Measurements from ENCODE around the gene SELENOH.

The SELENOH gene

GRCh38 chr11:57751176-57751575 lies 9.9 kb downstream of the SELENOH start:
- DNase-seq = no peak

GRCh38 chr11:57751676-57752253 lies 10.5 kb downstream of the SELENOH start, which contains the start of gene BTBD18:
BTBD18 (minus strand) TSS chr11:57751819; CDS start chr11:57751188, 631 bp downstream.
- DNase-seq = no peak

- no peak for DNase-seq
Observed at GRCh38 chr11:57752954-57753353, 11.7 kb downstream of the SELENOH start.

GRCh38 chr11:57758174-57758573 lies 16.9 kb downstream of the SELENOH start:
- DNase-seq = no peak

- no peak for DNase-seq
Observed at GRCh38 chr11:57761301-57762234, 20.3 kb downstream of the SELENOH start, which contains the start of gene CTNND1. CTNND1 (plus strand) TSS chr11:57761802; CDS start chr11:57791479, 29,677 bp downstream.

GRCh38 chr11:57762235-57762861 lies 21.1 kb downstream of the SELENOH start:
- DNase-seq = no peak

GRCh38 chr11:57763568-57763967 lies 22.3 kb downstream of the SELENOH start:
- DNase-seq = no peak

GRCh38 chr11:57764021-57764420 lies 22.7 kb downstream of the SELENOH start:
- no peak for DNase-seq

GRCh38 chr11:57764566-57764965 lies 23.3 kb downstream of the SELENOH start:
- DNase-seq = no peak

- DNase-seq = no peak
Observed at GRCh38 chr11:57764972-57765371, 23.7 kb downstream of the SELENOH start.

GRCh38 chr11:57770793-57771192 lies 29.5 kb downstream of the SELENOH start:
- no peak for DNase-seq

- no peak for DNase-seq
Observed at GRCh38 chr11:57771365-57771764, 30.1 kb downstream of the SELENOH start.

GRCh38 chr11:57772562-57772961 lies 31.3 kb downstream of the SELENOH start:
- no peak for DNase-seq

- DNase-seq = no peak
Observed at GRCh38 chr11:57773026-57773598, 31.8 kb downstream of the SELENOH start.

GRCh38 chr11:57775491-57775890 lies 34.2 kb downstream of the SELENOH start:
- no peak for DNase-seq

GRCh38 chr11:57776031-57776521 lies 34.8 kb downstream of the SELENOH start:
- no peak for DNase-seq

- no peak for DNase-seq
Observed at GRCh38 chr11:57776577-57777210, 35.4 kb downstream of the SELENOH start.

- DNase-seq = no peak
Observed at GRCh38 chr11:57777969-57778317, 36.7 kb downstream of the SELENOH start.

GRCh38 chr11:57778318-57779037 lies 37.2 kb downstream of the SELENOH start:
- DNase-seq = no peak

GRCh38 chr11:57779276-57779675 lies 38.0 kb downstream of the SELENOH start:
- DNase-seq = no peak

- DNase-seq = no peak
Observed at GRCh38 chr11:57781529-57781943, 40.2 kb downstream of the SELENOH start.

GRCh38 chr11:57785072-57785471 lies 43.8 kb downstream of the SELENOH start:
- no peak for DNase-seq

Measured in effector CD4-positive, alpha-beta T cell (primary cell).